H1 (cell line): ENCODE results near the gene DRC1. TPM values are rescaled to one million over a fixed set of nuclear protein-coding genes. Genes with fewer than 3 reads are reported as not detected.

ENCODE experiments used
- CTCF ChIA-PET: fragments of 300-600 bp; sonication (Branson Sonifier 250); formaldehyde crosslinking; loops from one replicate; lab custom pipeline; 2021; ENCODE audit not compliant: partially characterized antibody; lab: Charles Lee
- POLR2A ChIA-PET: fragments of 300-600 bp; sonication (Branson Sonifier 250); formaldehyde crosslinking; loops from one replicate; lab custom pipeline; 2021; ENCODE audit warnings: inconsistent platforms; ENCODE audit not compliant: partially characterized antibody; lab: Charles Lee
- DNase-seq, 2 experiments: peaks; one replicate each; pipeline versions ENCODE4 v3.0.0 to v3.0.0-alpha.2; 2010 to 2022; ENCODE audit warnings: low spot score in 2 of 2, low read depth in 1 of 2, mixed read lengths in 1 of 2
- FAIRE-seq: peaks from 2 replicates; lab custom pipeline; 2011; peaks lifted over from hg19 to GRCh38; lab: Jason Lieb, UNC
- H2AFZ ChIP-seq: 2 replicates; pipeline ENCODE4 v1.8.1; 2012; ENCODE audit warnings: low read length, inconsistent platforms
- H2AK5ac ChIP-seq: 2 replicates; pipeline ENCODE4 v1.6.1; 2013; ENCODE audit warnings: low read depth, low read length
- H2BK120ac ChIP-seq: replicated peaks from 2 replicates; pipeline ENCODE3; 2013; ENCODE audit warnings: low read depth, low read length, inconsistent platforms
- H2BK12ac ChIP-seq: 2 replicates; pipeline ENCODE4 v1.6.1; 2013; ENCODE audit warnings: low read depth, low read length
- H2BK15ac ChIP-seq: 2 replicates; pipeline ENCODE4 v1.6.1; 2013; ENCODE audit warnings: low read length
- H2BK20ac ChIP-seq: 2 replicates; pipeline ENCODE4 v1.6.1; 2013; ENCODE audit warnings: low read length
- H2BK5ac ChIP-seq: 2 replicates; pipeline ENCODE4 v1.6.1; 2013; ENCODE audit warnings: low read depth, low read length
- H3K14ac ChIP-seq: 2 replicates; pipeline ENCODE4 v1.6.1; 2013; ENCODE audit warnings: inconsistent platforms; ENCODE audit not compliant: insufficient read length
- H3K18ac ChIP-seq: 2 replicates; pipeline ENCODE4 v1.6.1; 2013; ENCODE audit warnings: low read length; ENCODE audit errors: extremely low read depth
- H3K23ac ChIP-seq: 2 replicates; pipeline ENCODE4 v1.6.1; 2013; ENCODE audit warnings: inconsistent platforms; ENCODE audit not compliant: insufficient read length
- H3K23me2 ChIP-seq: 2 replicates; pipeline ENCODE4 v1.6.1; 2013; ENCODE audit warnings: low read depth, low read length
- H3K27ac ChIP-seq: 2 replicates; pipeline ENCODE4 v1.6.1; 2011; ENCODE audit warnings: low read depth, low read length, inconsistent platforms
- H3K27me3 ChIP-seq, 4 experiments: replicated peaks in 1 of 4; 1 replicate in 1 of 4; 2 replicates in 3 of 4; pipeline versions ENCODE4 v1.6.1 to v1.8.1; 2011 to 2013; ENCODE audit warnings: low read length in 3 of 4, mild to moderate bottlenecking in 3 of 4, inconsistent platforms in 2 of 4, mixed read lengths in 2 of 4, moderate library complexity in 1 of 4; ENCODE audit not compliant: control insufficient read depth in 3 of 4, insufficient read depth in 3 of 4; ENCODE audit errors: extremely low read depth in 1 of 4
- H3K36me3 ChIP-seq, 4 experiments: 2 replicates each; pipeline versions ENCODE4 v1.6.1 to v1.8.1; 2011 to 2013; ENCODE audit warnings: mild to moderate bottlenecking in 4 of 4, low read length in 3 of 4, moderate library complexity in 2 of 4, control low read depth in 1 of 4, inconsistent platforms in 1 of 4; ENCODE audit not compliant: insufficient read depth in 4 of 4, control insufficient read depth in 2 of 4
- H3K4ac ChIP-seq: replicated peaks from 2 replicates; pipeline ENCODE3; 2013; ENCODE audit warnings: low read length, low read depth, mixed read lengths, inconsistent platforms; ENCODE audit not compliant: insufficient read length
- H3K4me1 ChIP-seq, 4 experiments: replicated peaks in 1 of 4; 1 replicate in 1 of 4; 2 replicates in 3 of 4; pipeline versions ENCODE4 v1.6.1 to v1.8.1; 2011 to 2013; ENCODE audit warnings: low read length in 3 of 4, inconsistent platforms in 2 of 4, mixed read lengths in 1 of 4; ENCODE audit not compliant: insufficient read depth in 4 of 4, control insufficient read depth in 3 of 4
- H3K4me2 ChIP-seq, 2 experiments: 2 replicates each; pipeline versions ENCODE4 v1.6.1 to v1.8.1; 2011 to 2013; ENCODE audit warnings: low read depth in 2 of 2, low read length in 2 of 2, control low read depth in 1 of 2, inconsistent platforms in 1 of 2, mild to moderate bottlenecking in 1 of 2; ENCODE audit not compliant: insufficient read depth in 1 of 2
- H3K4me3 ChIP-seq, 4 experiments: fragments of 200-600, 300-600 bp in 1 of 4; sonication (generic), shearing (Covaris generic), sonication (Bioruptor Twin) in 1 of 4; 2 replicates each; pipeline versions ENCODE4 v1.5.1 to v1.8.1; 2011 to 2016; ENCODE audit warnings: low read length in 4 of 4, low read depth in 3 of 4, control low read depth in 2 of 4, inconsistent platforms in 2 of 4, mild to moderate bottlenecking in 2 of 4, mixed read lengths in 1 of 4, moderate library complexity in 1 of 4; ENCODE audit not compliant: insufficient read depth in 2 of 4; ENCODE audit errors: extremely low read depth in 1 of 4
- H3K56ac ChIP-seq: replicated peaks from 2 replicates; pipeline ENCODE3; 2013; ENCODE audit warnings: low read depth, mild to moderate bottlenecking, mixed read lengths, low read length, inconsistent platforms; ENCODE audit not compliant: insufficient read length
- H3K79me1 ChIP-seq: 2 replicates; pipeline ENCODE4 v1.6.1; 2013; ENCODE audit warnings: low read depth, low read length, control low read depth
- H3K79me2 ChIP-seq, 2 experiments: 2 replicates each; pipeline versions ENCODE4 v1.6.1 to v1.8.1; 2012 to 2013; ENCODE audit warnings: low read length in 2 of 2, mild to moderate bottlenecking in 2 of 2, inconsistent platforms in 1 of 2; ENCODE audit not compliant: insufficient read depth in 2 of 2, control insufficient read depth in 1 of 2
- H3K9ac ChIP-seq, 4 experiments: replicated peaks in 1 of 4; 1 replicate in 1 of 4; 2 replicates in 3 of 4; pipeline versions ENCODE4 v1.6.1 to v1.8.1; 2011 to 2013; ENCODE audit warnings: low read depth in 3 of 4, low read length in 3 of 4, control low read depth in 2 of 4, mild to moderate bottlenecking in 2 of 4, moderate library complexity in 2 of 4, inconsistent platforms in 1 of 4; ENCODE audit errors: extremely low read depth in 1 of 4
- H3K9me3 ChIP-seq, 2 experiments: 2 replicates each; pipeline versions ENCODE4 v1.6.1 to v1.8.1; 2012 to 2013; ENCODE audit warnings: mild to moderate bottlenecking in 2 of 2, moderate library complexity in 2 of 2, control low read depth in 1 of 2, inconsistent platforms in 1 of 2, low read depth in 1 of 2, low read length in 1 of 2, mixed read lengths in 1 of 2; ENCODE audit not compliant: insufficient read depth in 2 of 2
- H4K20me1 ChIP-seq, 2 experiments: replicated peaks in 1 of 2; 2 replicates each; pipeline versions ENCODE3 to v1.8.1; 2011 to 2013; ENCODE audit warnings: inconsistent platforms in 2 of 2, low read length in 2 of 2, mild to moderate bottlenecking in 1 of 2; ENCODE audit not compliant: insufficient read depth in 2 of 2, control insufficient read depth in 1 of 2
- H4K5ac ChIP-seq: 2 replicates; pipeline ENCODE4 v1.6.1; 2013; ENCODE audit warnings: low read length, low read depth, mixed read lengths, inconsistent platforms; ENCODE audit not compliant: insufficient read length
- H4K8ac ChIP-seq: 2 replicates; pipeline ENCODE4 v1.8.0; 2013; ENCODE audit warnings: mild to moderate bottlenecking, moderate library complexity, low read length, inconsistent platforms; ENCODE audit not compliant: insufficient read depth; ENCODE audit errors: extremely low read depth
- H4K91ac ChIP-seq: replicated peaks from 2 replicates; pipeline ENCODE3; 2013; ENCODE audit warnings: low read length, mixed read lengths, inconsistent platforms; ENCODE audit not compliant: insufficient read length
- ATF2 ChIP-seq: IDR thresholded peaks from 2 replicates; pipeline ENCODE4 v1.6.1; 2012; ENCODE audit warnings: low read length, inconsistent platforms
- BACH1 ChIP-seq: IDR thresholded peaks from 2 replicates; pipeline ENCODE4 v1.6.1; 2012; ENCODE audit warnings: low read length, improper control_type of control experiment
- CHD2 ChIP-seq: IDR thresholded peaks from 2 replicates; pipeline ENCODE4 v1.6.1; 2012; ENCODE audit warnings: low read length, improper control_type of control experiment
- CREB1 ChIP-seq: IDR thresholded peaks from 2 replicates; pipeline ENCODE4 v1.6.1; 2012; ENCODE audit warnings: inconsistent platforms
- CTBP2 ChIP-seq: IDR thresholded peaks from 2 replicates; pipeline ENCODE4 v1.7.0; 2011; ENCODE audit warnings: borderline replicate concordance, mild to moderate bottlenecking, moderate library complexity, mixed read lengths, low read length; ENCODE audit not compliant: insufficient read depth, insufficient read length
- HDAC6 ChIP-seq: IDR thresholded peaks from one replicate; pipeline ENCODE4 v1.7.1; 2012; ENCODE audit warnings: low read depth, mild to moderate bottlenecking, inconsistent platforms, low read length, moderate library complexity
- KDM1A ChIP-seq: fragments of 200-600, 300-600 bp; sonication (generic); IDR thresholded peaks from 2 replicates; pipeline ENCODE4 v1.7.1; 2016; ENCODE audit warnings: mild to moderate bottlenecking, low read length, borderline replicate concordance
- MAFK ChIP-seq: IDR thresholded peaks from 2 replicates; pipeline ENCODE4 v1.6.1; 2012; ENCODE audit warnings: low read depth, mild to moderate bottlenecking, improper control_type of control experiment, low read length
- PHF8 ChIP-seq: fragments of 200-600 bp; sonication (generic); conservative IDR thresholded peaks from 2 replicates; pipeline ENCODE4 v1.7.1; 2012; ENCODE audit warnings: low read depth, mild to moderate bottlenecking, inconsistent platforms, low read length, moderate library complexity
- POLR2AphosphoS5 ChIP-seq: IDR thresholded peaks from 2 replicates; pipeline ENCODE4 v1.6.1; 2011; ENCODE audit warnings: low read depth, low read length
- RAD21 ChIP-seq, 2 experiments: IDR thresholded peaks in 1 of 2; conservative IDR thresholded peaks in 1 of 2; 2 replicates each; pipeline ENCODE4 v1.6.1; 2011; ENCODE audit warnings: low read depth in 2 of 2, low read length in 2 of 2, improper control_type of control experiment in 1 of 2, inconsistent platforms in 1 of 2, mild to moderate bottlenecking in 1 of 2, moderate library complexity in 1 of 2
- SIX5 ChIP-seq: IDR thresholded peaks from 2 replicates; pipeline ENCODE4 v1.6.1; 2011; ENCODE audit warnings: mild to moderate bottlenecking, low read depth, low read length
- YY1 ChIP-seq: IDR thresholded peaks from 2 replicates; pipeline ENCODE4 v1.6.1; 2011; ENCODE audit warnings: low read depth, mild to moderate bottlenecking, low read length
- WGBS, 2 experiments: shearing (Covaris generic) in 1 of 2; methylation state at CpG; one replicate each; pipeline versions ENCODE4 v1.1.6 to v1.1.7; 2013 to 2015; ENCODE audit warnings: low lambda C conversion rate in 2 of 2, mixed read lengths in 2 of 2, inconsistent platforms in 1 of 2, low coverage in 1 of 2, missing lambda C conversion rate in 1 of 2; ENCODE audit not compliant: insufficient replicate concordance in 2 of 2, insufficient coverage in 1 of 2, insufficient read length in 1 of 2; ENCODE audit errors: extremely low coverage in 1 of 2, missing lambda C conversion rate in 1 of 2; 5-methylcytosine and 5-hydroxymethylcytosine counted together
- polyA plus RNA-seq, 7 experiments: library from polyadenylated mRNA; depleted of rRNA in 3 of 7; stranded (reverse) in 5 of 7; unstranded in 2 of 7; fragments of >200 nt in 5 of 7; fragments of 200-250 nt in 2 of 7; gene quantifications; 1 replicate in 5 of 7; 2 replicates in 1 of 7; 4 replicates in 1 of 7; pipeline versions ENCODE4 v1.2.1 to v1.2.3, GENCODE V29; 2011 to 2013; ENCODE audit warnings: missing spikeins in 2 of 7, mixed read lengths in 2 of 7
- total RNA-seq: library from RNA; stranded (reverse); fragmentation: NEBNext Ultra II Directional; extraction: Animal tissue kit (Norgen Biotek cat#: 25700); gene quantifications from 2 replicates; pipeline ENCODE4 v1.2.1, GENCODE V29; 2021

Gene DRC1
- total and polyA plus RNA-seq, 2 of the 8 experiments (the other 6 are each of a cell fraction or from before 2014, with no cell fraction given), result 0.08 TPM; not detected in 1

GRCh38 chr2:26400723-26401122 is 997 bp upstream of the DRC1 start:
- H4K91ac ChIP-seq, result no peak overlapping the region
- no peak overlapping the region for H3K4me3 ChIP-seq
- H3K4ac ChIP-seq, result no peak overlapping the region
- no peak overlapping the region for H3K27ac ChIP-seq
- H3K36me3 ChIP-seq, result no peaks in the 10 kb centered on the region
- no peak overlapping the region for H3K18ac ChIP-seq
- no peak overlapping the region for H4K5ac ChIP-seq
- H3K79me2 ChIP-seq, result no peaks in the 10 kb centered on the region; a peak in 1 of 4 replicates
- H4K20me1 ChIP-seq, result peaks cover 0 to 2% of the 10 kb centered on the region in 2 experiments
- FAIRE-seq (no peak), DNase-seq (no peak)
- CTCF ChIA-PET, result interaction anchor here (0.5 to 2.4 kb wide), 2 partner anchors 69 to 229 kb away, joined by 3 to 7 read pairs; no protein-coding TSS in a partner anchor
- no peaks in the 10 kb centered on the region for H3K9me3 ChIP-seq
- peaks cover 0 to 8% (median 6%) of the 10 kb centered on the region in 4 experiments; a peak in 5 of 7 replicates for H3K4me1 ChIP-seq
- H3K4me2 ChIP-seq, result no peak overlapping the region; a peak in 1 of 4 replicates
- H2AK5ac ChIP-seq, result no peak overlapping the region
- H2BK120ac ChIP-seq, result no peak overlapping the region
- no peak overlapping the region for H2BK20ac ChIP-seq
- no peak overlapping the region for H4K8ac ChIP-seq
- WGBS, 2 experiments, result 80% methylated on average over 5 of the region's 5 CpGs; no CpG with 5 or more reads in 1 of the 2 experiments
- no peak overlapping the region; the same call in 1 of the 2 replicates for H2BK5ac ChIP-seq
- H2AFZ ChIP-seq, result no peak overlapping the region
- H3K79me1 ChIP-seq, result no peaks in the 10 kb centered on the region
- no peak overlapping the region for H3K56ac ChIP-seq
- no peak overlapping the region for H2BK15ac ChIP-seq
- H2BK12ac ChIP-seq, result no peak overlapping the region
- H3K27me3 ChIP-seq, result no peaks in the 10 kb centered on the region; a peak in 1 of 7 replicates
- peaks cover 2% of the 10 kb centered on the region for H3K23me2 ChIP-seq
- POLR2A ChIA-PET, result no interaction called here
- H3K23ac ChIP-seq, result no peak overlapping the region
- H3K9ac ChIP-seq, result no peak overlapping the region
- no peak overlapping the region for H3K14ac ChIP-seq
- TF ChIP-seq CREB1, result no peak
- TF ChIP-seq ATF2, result no peak
- no peak for TF ChIP-seq BACH1
- TF ChIP-seq KDM1A, result no peak
- no peak for TF ChIP-seq YY1
- no peak for TF ChIP-seq RAD21 (IDR thresholded peaks at IDR 0.05 in 1 of 2, conservative IDR thresholded peaks at IDR 0.05 in 1 of 2; ENCODE audit: low read depth in 2 of 2, low read length in 2 of 2)
- TF ChIP-seq PHF8, result no peak
- no peak for TF ChIP-seq SIX5
- no peak for TF ChIP-seq POLR2AphosphoS5
- TF ChIP-seq HDAC6, result no peak
- no peak for TF ChIP-seq CTBP2
- TF ChIP-seq MAFK, result no peak
- no peak for TF ChIP-seq CHD2
